SHP77 (cell line): ENCODE measurements around the gene RSPH4A.
A peak's percentile ranks its signal among the peaks of the same experiment; 100 is the strongest.
"Not testable (repeated sequence)": the region's sequence is repeated elsewhere in the genome, so short reads cannot be mapped to it uniquely, and the experiment has no call there.

Experiments used
- DNase-seq, 2 experiments: peaks; one replicate each; lab custom pipeline; 2025; lab: John Stamatoyannopoulos, UW

The RSPH4A gene

DNA sequence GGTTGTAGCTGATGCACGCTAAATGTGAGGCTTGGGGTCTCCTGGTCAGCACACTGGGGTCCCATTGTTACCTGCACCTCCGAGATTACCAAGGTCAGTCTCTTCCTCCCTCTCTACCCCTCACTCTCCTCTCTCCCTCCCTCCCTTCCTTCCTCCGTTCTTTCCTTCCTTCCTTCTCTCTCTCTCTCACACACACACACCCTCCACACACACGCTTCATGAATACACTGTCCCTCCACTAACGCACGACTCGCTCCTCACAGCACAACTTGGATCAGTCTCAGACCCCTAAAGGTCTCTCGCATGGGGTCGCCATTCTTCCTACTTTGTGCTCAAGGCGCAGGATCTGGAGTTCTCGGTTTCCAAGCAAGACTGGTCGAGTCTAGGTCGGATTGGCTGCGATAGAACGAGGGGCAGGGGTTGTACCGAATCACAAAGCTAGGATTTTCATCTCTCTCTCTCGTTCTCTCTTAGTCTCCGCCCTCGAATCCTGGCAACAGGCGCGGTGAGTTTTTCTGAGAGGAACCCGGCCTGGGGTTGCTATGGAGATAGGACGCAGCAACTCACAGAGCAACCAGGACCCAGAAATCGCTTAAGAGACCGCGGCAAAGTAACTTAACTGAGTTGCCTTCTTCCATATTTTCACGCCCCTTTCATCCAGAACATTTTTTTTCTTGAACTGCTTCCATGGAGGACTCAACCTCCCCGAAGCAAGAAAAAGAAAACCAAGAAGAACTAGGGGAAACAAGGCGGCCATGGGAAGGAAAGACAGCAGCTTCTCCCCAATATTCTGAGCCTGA lies at the start of gene RSPH4A:
TSS of gene RSPH4A (plus strand) at position 543 of the 800 bp plus-strand sequence. CDS start at position 688, 145 bp downstream.
- DNase-seq = peak; percentile 94 to 95

DNA sequence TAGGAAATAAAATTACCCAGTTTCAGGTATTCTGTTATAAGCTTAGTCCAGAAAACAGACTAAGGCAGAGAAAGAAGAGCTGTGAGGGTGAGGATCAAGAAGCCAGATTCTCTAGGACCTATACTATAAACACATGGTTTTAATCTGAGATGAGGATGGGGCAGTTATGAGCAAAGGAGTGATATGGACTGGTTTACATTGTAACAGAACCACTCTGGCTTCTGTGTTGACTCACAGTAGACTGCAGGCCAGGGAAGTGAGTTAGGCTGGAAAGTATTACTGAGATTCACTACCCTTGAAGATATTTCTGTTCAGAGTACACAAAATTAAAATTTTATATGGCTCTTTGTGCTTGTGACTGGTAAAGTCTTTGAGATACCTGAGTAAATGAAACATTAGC lies 48.2 kb upstream of the RSPH4A start:
- no peak for DNase-seq

DNA sequence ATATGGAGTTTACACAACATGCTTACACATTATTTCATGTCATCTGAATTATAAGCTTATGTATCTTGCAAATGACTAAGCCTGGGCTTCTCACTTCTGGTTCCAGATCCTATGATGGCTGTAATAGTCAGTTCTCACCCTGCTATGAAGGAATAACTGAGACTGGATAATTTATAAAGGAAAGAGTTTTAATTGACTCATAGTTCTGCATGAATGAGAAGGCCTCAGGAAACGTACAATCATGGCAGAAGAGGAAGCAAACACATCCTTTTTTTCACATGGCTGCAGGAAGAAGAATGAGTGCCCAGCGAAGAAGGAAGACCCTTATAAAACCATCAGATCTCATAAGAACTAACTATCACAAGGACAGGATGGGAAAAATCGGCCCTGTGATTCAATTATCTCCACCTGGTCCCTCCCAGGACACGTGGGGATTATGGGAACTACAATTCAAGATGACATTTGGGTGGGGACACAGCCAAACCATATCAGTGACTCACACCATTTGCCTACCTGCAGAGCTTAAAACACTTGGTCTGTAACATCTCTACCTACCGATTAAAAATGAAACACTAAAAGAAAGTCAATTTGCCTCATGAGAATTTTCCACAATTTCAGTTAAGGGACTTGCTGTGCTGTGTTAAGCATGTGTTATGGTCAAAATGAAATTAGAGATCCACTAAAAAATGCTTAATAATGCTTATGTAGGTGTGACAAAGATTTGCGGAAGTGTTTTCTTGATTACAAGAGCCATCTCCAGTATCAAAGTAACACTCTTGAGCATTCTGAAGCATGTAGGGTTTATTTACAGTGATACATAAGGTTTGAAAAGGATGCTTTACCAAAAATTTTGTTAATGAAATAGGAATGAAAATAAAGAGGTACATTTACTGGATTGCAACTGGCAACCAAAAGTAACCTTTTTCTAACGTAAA lies 47.2 kb upstream of the RSPH4A start:
- DNase-seq = no peak

DNA sequence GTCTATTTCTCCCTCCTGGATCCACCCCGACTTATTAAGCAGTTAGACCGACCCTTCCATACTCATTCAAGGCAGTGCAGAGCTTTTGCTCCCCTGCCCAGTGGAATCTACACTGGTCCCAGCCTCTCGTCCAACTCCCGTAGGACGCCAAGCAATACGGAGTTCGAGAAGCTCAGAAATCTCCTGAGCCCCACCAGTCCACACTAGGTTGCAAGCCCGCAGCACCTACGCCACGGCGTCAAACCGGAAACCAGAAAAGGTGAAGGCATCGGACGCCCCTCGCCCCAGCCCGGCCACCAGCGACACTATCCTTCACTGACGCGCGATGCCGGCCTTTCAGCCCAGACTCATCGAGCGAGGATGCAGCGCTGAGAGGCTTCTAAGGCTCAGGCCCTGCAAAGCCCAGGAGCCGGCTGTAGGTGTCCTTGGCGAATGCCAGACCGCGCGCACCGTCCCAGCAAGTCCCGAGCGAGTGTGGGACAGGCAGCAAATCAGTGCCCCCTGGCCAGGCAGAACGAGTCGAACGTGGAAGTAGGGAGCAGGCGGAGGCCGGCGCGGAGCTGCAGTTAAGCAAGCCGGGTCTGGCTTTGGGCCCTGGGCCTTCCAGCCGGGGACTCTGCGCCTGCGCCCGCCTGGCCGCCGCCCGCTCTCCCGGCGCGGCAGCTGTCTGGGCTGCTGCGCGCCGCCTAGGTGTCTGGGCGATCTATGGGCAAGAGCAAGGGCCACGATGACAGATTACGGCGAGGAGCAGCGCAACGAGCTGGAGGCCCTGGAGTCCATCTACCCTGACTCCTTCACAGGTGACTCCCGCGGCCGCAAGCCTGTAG lies 45.2 kb upstream of the RSPH4A start, which contains the start of gene RWDD1:
TSS of gene RWDD1 (plus strand) at position 649 of the 827 bp plus-strand sequence. CDS start at position 728, 79 bp downstream.
- peak; percentile 97 to 98 for DNase-seq

DNA sequence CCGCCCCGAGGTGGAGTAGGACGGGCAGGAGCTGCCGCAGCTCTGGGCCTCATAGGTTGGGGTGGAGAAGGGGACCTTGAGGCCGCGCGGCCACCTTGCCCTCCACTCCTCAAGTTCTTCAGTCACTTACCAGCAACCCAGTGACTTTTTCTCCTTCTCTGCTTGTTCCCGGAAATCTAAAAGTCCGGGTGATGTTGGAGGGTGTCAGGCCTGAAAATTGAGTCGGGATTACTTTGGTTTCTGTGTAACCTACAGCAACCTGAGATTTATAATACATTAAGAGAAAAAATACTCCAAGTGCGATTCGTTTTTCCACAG lies 44.6 kb upstream of the RSPH4A start:
- DNase-seq = no peak

DNA sequence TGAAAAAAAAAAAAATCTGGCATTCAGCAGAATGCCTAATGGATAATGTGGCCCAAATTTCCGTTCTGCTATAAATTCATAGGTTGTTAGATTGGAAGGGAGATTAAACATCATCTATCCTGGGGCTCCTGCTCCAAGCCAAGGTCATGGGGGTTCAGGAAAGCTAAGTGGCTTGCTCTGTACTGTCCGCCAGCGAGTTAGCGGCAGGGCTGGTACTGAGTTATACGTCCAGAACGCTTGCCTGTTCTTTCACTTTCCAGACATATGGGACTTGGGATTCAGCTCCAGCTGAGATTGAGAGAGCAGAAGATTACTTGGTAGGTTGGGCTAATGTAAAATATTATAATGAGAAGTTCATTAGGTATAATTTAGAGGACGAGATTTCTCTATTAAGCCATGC lies 44.1 kb upstream of the RSPH4A start:
- DNase-seq = peak in 1 of 2 experiments; percentile 7

DNA sequence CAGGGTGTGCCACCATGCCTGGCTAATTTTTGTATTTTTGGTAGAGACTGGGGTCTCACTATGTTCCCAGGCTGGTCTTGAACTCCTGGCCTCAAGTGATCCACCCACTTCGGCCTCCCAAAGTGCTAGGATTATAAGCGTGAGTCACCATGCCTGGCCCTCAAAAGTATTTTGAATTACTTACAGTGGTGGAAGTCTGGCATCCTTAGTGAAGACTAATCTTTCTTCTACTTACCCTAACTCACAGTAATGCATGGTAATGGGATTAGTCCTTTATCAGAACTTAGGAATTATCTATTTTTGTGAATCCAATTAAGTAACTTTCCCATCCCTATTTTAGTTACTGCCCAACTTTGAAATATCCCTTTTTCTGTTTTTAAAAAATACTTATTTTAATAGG lies 41.1 kb upstream of the RSPH4A start:
- DNase-seq = no peak

DNA sequence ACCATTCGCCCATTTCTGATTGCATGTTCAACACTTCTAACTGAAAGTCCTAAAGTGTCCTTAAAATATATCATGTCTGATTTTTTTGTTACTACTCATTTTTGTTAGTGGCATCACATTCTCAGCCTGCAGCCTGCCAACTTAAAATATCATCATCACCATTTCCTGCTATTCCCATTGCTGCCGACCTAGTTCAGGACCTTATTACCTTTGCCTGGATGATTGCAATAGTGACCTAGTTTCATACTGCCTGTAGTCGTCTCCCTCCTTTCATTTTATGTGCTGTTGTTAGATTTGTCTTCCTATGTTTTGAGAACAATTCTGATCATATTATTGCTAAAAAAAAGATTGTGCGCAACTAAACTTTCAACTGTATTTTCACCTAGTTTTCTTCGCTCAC lies 38.8 kb upstream of the RSPH4A start:
- no peak for DNase-seq

- DNase-seq = no peak
Observed at GRCh38 chr6:116578335-116578734, 37.9 kb upstream of the RSPH4A start.

GRCh38 chr6:116579143-116579542 lies 37.1 kb upstream of the RSPH4A start:
- DNase-seq = no peak

DNA sequence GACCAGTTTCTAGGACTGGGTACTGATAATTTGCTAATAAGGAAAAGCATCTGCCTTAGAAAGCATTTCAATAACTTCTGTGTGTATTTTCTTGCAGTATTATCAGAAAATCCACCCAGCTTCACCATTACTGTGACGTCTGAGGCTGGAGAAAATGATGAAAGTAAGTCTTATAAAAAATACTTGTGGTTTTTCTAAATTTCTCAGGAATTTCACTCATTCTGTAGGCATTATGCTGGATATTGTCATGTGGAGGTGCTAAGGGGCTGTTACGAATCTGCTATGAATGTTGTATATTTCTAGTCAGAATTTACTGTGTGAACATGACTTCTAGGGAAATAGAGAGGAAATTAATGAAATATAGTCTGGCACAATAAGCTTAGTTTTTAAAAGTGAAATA lies 36.1 kb upstream of the RSPH4A start:
- no peak for DNase-seq

GRCh38 chr6:116586276-116586675 lies 30.0 kb upstream of the RSPH4A start:
- no peak for DNase-seq

- DNase-seq = no peak
Observed at GRCh38 chr6:116586738-116587137, 29.5 kb upstream of the RSPH4A start.

DNA sequence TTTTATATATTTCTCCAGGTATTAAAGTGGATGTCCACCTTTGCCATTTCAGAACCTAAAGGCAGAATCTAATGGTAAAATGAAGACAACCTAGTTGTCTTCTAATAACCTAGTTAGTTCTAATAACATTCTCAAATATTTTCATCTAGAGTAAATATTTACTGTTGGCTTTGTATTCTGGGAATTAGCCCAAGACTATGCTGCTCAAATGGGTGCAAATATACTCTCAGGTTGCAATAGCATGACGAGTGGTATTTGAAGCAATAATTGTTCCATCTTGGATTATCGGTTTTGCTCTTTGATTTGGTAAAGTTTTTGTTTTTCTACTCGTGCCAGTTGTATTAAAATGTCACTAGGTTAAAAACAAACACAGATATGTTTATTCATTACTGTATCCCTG lies 21.0 kb upstream of the RSPH4A start:
- DNase-seq = no peak

DNA sequence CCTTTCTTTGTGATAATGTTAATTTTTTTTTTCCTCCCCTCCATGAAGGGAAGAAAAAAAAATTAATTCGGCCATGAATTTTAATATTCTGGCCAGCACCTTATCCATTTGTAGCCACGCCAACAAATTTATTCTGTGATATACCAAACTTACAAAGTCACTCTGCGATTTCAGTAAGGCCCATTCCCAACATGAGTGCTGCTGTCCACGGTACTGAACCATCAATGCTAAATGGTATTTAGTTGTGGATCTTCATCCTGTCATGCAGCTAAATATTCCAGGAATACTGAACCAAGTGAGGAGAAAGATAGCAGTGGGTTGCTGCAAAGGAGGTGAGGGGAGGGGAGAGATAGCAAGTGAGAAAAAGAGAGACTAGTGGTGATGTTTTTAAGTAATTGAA lies 19.5 kb upstream of the RSPH4A start:
- no peak for DNase-seq

DNA sequence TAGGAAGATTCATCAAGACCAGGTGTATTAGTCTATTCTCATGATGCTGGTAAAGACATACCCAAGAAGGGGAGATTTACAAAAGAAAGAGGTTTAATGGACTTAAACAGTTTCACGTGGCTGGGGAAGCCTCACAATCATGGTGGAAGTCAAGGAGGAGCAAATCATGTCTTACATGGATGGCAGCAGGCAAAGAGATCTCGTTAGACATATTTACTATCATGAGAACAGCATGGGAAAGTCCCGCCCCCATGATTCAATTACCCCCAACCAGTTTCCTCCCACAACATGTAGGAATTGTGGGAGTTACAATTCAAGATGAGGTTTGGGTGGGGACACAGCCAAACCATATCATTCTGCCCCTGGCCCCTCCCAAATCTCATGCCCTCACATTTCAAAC lies 12.4 kb upstream of the RSPH4A start:
- not testable (repeated sequence) for DNase-seq

DNA sequence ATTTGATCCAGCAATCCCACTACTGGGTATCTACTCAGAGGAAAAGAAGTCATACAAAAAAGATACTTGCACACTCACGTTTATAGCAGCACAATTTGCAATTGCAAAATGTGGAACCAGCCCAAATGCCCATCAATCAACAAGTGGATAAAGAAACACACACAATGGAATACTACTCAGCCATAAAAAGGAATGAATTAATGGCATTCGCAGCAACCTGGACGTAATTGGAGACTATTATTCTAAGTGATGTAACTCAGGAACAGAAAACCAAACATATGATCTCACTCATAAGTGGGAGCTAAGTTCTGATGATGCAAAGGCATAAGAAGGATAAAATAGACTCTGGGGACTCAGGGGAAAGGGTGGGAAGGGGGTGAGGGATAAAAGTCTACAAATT lies 11.4 kb upstream of the RSPH4A start:
- not testable (repeated sequence) for DNase-seq

DNA sequence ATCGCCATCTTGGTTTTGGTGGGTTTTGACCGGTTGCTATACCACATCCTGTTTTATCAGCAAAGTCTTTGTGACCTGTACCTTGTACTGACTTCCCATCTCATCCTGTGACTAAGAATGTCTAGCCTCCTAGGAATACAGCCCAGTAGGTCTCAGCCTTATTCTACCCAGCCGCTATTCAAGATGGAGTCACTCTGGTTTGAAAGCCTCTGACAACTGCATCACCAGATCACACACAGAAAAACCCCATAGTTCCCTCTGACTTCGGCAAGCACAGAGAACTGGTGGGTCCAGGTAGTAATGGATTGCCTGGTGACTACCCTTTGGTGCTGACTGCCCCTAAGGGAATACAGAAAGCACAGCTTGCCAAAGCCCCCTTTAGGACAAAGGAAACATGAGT lies 10.3 kb upstream of the RSPH4A start:
- DNase-seq = no peak

GRCh38 chr6:116611056-116611455 lies 5.2 kb upstream of the RSPH4A start:
- DNase-seq = no peak

- peak in 1 of 2 experiments; percentile 35 for DNase-seq
Observed at GRCh38 chr6:116616737-116617053, 416 bp downstream of the RSPH4A start.

DNA sequence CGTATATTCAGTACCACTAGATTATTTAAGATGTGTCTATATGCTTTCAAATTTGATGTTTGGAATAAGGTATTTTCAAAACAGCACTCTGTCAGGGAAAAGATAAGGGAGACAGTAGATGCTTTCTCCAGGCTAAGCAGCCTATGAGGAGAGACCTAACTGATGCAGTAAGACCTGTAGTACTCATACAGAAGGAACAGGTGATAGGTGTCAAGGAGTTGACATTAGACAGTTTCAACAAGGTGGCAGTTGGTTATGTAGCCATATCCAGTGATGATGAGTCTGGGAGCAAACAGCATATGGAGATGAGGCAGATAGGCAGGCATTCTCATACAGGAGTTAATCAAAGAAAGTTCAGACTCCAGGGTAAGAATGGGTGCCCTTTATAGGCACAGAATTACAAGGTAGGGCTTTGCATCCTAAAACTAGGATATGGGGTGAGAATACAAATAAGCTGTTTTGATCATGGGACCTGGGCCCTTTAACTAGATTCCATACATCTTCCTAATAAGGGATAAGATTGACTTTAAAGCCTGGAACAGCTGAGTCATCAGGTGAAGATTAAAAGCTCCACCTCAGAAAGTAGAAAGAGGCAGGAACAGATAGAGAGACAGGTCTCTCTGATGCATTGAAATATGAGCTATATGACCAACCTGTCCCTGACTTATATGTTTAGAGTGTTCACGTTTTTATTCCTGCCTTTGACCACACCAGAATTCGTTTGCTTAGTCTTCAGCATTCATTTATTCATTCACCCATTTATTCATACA lies 7.9 kb downstream of the RSPH4A start:
- DNase-seq = peak in 1 of 2 experiments; percentile 11
